Cardiac fibroblast (primary cell): ENCODE results near the gene RPS6KB2.
A peak's percentile ranks its signal among the peaks of the same experiment; 100 is the strongest.

Experiments used
- DNase-seq, 2 donors: peaks; one replicate each; pipeline versions ENCODE4 v3.0.0 to v3.0.0-alpha.2; 2010; ENCODE audit warnings: low read depth in 2 of 2
- H3K4me3 ChIP-seq, 2 donors: replicated peaks in 1 of 2; 1 replicate in 1 of 2; 2 replicates in 1 of 2; pipeline ENCODE4 v1.5.1; 2011; ENCODE audit warnings: low read depth in 2 of 2, low read length in 2 of 2, mild to moderate bottlenecking in 2 of 2, moderate library complexity in 1 of 2
- CTCF ChIP-seq: IDR thresholded peaks from one replicate; pipeline ENCODE4 v1.5.1; 2011; ENCODE audit warnings: low read depth, mild to moderate bottlenecking, low read length, inconsistent platforms

RPS6KB2 gene

DNA sequence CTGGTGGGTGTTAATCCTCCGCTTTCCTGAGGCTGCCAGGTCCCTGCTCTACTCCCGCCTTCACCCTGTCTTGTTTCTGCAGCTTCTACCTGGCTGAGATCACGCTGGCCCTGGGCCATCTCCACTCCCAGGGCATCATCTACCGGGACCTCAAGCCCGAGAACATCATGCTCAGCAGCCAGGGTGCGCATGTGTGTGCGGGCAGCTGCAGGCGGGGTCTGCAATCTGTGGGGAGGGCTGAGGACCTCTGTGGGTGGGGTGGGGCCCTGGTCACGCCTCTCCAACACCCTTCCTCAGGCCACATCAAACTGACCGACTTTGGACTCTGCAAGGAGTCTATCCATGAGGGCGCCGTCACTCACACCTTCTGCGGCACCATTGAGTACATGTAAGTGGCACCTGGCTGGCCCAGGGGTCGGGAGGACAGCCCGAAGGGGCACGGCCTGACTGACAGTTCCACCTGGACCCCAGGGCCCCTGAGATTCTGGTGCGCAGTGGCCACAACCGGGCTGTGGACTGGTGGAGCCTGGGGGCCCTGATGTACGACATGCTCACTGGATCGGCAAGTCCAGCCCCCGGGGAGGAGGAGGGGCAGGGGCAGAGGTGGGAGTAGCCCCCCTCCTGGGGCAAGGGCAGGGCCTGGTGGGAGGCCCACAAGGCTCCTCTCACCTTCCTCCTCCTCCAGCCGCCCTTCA lies 4.5 kb downstream of the RPS6KB2 start:
- TF ChIP-seq CTCF: no peak
- H3K4me3 ChIP-seq: no peak overlapping the region
- no peak for DNase-seq

DNA sequence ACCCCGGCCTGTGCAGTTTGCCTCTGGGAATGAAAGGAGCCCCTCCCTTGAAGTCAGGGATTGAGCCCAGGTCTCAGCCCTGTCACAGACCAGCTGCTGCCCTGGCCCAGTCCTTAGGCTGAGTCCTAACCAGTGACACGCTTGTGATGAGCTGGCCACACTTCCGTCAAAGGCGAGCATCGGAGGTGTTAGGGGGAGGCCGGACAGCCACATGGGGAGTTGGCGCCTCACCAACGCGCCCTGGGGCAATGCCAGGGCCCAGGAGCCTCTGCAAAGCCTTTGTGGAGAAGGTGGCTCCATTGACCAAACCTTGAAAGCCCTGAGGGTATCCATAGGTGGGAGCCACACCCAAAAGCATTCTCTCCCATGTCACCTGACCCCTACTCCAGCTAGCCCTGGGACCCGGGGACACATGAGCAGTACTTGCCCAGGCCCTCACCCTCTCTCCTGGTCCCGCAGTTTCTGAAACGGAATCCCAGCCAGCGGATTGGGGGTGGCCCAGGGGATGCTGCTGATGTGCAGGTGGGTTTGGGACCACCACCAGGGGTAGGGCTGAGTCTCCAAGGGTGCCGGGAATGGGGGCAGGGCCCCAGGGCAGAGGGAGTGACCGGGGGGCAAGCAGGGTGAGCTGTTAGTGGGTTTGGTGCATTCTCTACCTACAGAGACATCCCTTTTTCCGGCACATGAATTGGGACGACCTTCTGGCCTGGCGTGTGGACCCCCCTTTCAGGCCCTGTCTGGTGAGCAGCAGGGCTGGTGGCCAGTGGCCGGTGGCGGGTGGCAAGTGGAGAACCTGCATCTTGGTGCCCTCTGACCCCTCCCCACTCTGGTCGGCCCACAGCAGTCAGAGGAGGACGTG lies 5.5 kb downstream of the RPS6KB2 start:
- TF ChIP-seq CTCF: no peak
- DNase-seq: no peak
- H3K4me3 ChIP-seq: no peak overlapping the region

GRCh38 chr11:67434395-67434881 lies 6.1 kb downstream of the RPS6KB2 start:
- H3K4me3 ChIP-seq: no peak overlapping the region
- TF ChIP-seq CTCF: no peak
- DNase-seq: no peak

- TF ChIP-seq CTCF: no peak
- no peak for DNase-seq
- no peak overlapping the region for H3K4me3 ChIP-seq
Observed at GRCh38 chr11:67435031-67435726, 6.9 kb downstream of the RPS6KB2 start.

GRCh38 chr11:67435727-67436458 lies 7.6 kb downstream of the RPS6KB2 start:
- TF ChIP-seq CTCF: no peak
- no peak for DNase-seq
- H3K4me3 ChIP-seq: no peak overlapping the region

DNA sequence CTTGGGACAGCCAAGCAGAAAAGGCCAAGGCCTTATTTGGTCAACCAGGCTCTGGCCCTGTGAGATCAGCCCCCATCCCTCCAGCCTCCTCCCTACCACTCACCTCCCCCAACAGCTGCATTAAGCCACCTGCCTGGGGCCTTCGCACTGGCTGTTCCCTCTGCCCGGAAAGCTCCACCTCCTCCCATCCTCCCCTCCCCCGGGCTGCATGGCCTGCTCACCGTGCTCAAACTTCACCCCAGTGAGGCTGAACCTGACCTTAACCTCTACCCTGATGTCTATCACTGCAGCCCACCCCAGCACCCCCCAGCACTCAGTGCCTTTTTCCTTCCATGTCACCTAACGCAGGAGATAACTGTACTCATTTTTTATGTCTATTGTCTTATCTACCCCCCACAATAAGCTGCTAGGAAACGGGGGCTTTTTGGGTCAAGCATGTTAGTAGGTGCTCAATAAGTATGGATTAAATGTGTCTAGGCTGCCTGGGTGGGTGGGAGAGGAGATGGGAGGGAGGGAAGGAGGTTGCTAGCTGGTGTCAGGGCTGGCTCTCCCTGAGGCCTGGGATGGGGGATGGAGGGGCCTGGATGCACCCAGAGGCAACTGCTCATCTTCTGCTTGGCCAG lies 8.3 kb downstream of the RPS6KB2 start:
- no peak overlapping the region for H3K4me3 ChIP-seq
- DNase-seq: peak; percentile 14 to 21
- TF ChIP-seq CTCF: no peak
